HG03135 (cell line): ENCODE results near the gene TOE1.

Source experiments
- ATAC-seq: cut with Tn5 transposase; IDR thresholded peaks from one replicate; pipeline ENCODE4 v1.9.1; 2021; ENCODE audit warnings: mild to moderate bottlenecking, moderate library complexity; ENCODE audit not compliant: unreplicated experiment

The TOE1 gene

GRCh38 chr1:45326627-45327623, 13.0 kb upstream of the TOE1 start, which contains the start of gene HPDL:
Gene HPDL (plus strand): TSS chr1:45326895. CDS start chr1:45327149, 254 bp downstream.
- ATAC-seq, result no peak

- ATAC-seq, result no peak
Observed at GRCh38 chr1:45327644-45328515, 12.1 kb upstream of the TOE1 start.

- ATAC-seq, result no peak
Observed at GRCh38 chr1:45328680-45329079, 11.3 kb upstream of the TOE1 start.

- no peak for ATAC-seq
Observed at GRCh38 chr1:45329445-45329844, 10.5 kb upstream of the TOE1 start.

GRCh38 chr1:45331436-45332345, 8.3 kb upstream of the TOE1 start:
- ATAC-seq, result no peak

GRCh38 chr1:45332346-45332720, 7.6 kb upstream of the TOE1 start:
- no peak for ATAC-seq

- no peak for ATAC-seq
Observed at GRCh38 chr1:45334308-45335245, 5.4 kb upstream of the TOE1 start.

GRCh38 chr1:45335855-45336324, 4.1 kb upstream of the TOE1 start:
- ATAC-seq, result no peak

GRCh38 chr1:45337630-45338325, 2.2 kb upstream of the TOE1 start:
- no peak for ATAC-seq

- ATAC-seq, result no peak
Observed at GRCh38 chr1:45340816-45341466, 971 bp downstream of the TOE1 start.

- ATAC-seq, result no peak
Observed at GRCh38 chr1:45344499-45344898, 4.5 kb downstream of the TOE1 start.

- no peak for ATAC-seq
Observed at GRCh38 chr1:45345014-45345413, 5.0 kb downstream of the TOE1 start.

- ATAC-seq, result no peak
Observed at GRCh38 chr1:45346473-45346872, 6.5 kb downstream of the TOE1 start.

- ATAC-seq, result no peak
Observed at GRCh38 chr1:45348020-45348419, 8.1 kb downstream of the TOE1 start.

- ATAC-seq, result no peak
Observed at GRCh38 chr1:45348609-45348965, 8.6 kb downstream of the TOE1 start.

- no peak for ATAC-seq
Observed at GRCh38 chr1:45348966-45349677, 9.2 kb downstream of the TOE1 start.

- no peak for ATAC-seq
Observed at GRCh38 chr1:45351508-45351907, 11.5 kb downstream of the TOE1 start.

GRCh38 chr1:45353685-45354084, 13.7 kb downstream of the TOE1 start:
- ATAC-seq, result no peak
